ENCODE results near the gene FAM72A.
"Not testable (repeated sequence)": the region's sequence is repeated elsewhere in the genome, so short reads cannot be mapped to it uniquely, and the experiment has no call there.

- not testable (repeated sequence) for TF ChIP-seq POLR2AphosphoS5 (IDR thresholded peaks at IDR 0.05; ENCODE audit: low read depth, low read length); ELF1 (IDR thresholded peaks at IDR 0.05); CTCF (IDR thresholded peaks at IDR 0.05); MEF2A (IDR thresholded peaks at IDR 0.05; ENCODE audit: borderline replicate concordance, low read depth); SMC3 (IDR thresholded peaks at IDR 0.05; ENCODE audit: low read depth, low read length)
- TF ChIP-seq, protein P1, sequence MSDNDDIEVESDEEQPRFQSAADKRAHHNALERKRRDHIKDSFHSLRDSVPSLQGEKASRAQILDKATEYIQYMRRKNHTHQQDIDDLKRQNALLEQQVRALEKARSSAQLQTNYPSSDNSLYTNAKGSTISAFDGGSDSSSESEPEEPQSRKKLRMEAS (IDR thresholded peaks at IDR 0.05; ENCODE audit: low read depth) = not testable (repeated sequence)
These were observed 17.1 kb upstream of the FAM72A start for GRCh38 chr1:206219514-206220331.
